ENCODE measurements around the gene SPIRE2. TPM values are rescaled to one million over a fixed set of nuclear protein-coding genes. Genes with fewer than 3 reads are reported as not detected.
"Not testable (repeated sequence)": the region's sequence is repeated elsewhere in the genome, so short reads cannot be mapped to it uniquely, and the experiment has no call there.

Gene SPIRE2
- total RNA-seq, 2 donors from 2014 or later, result 2.0 TPM; not detected in 1

- Histone ChIP-seq H3K9me3 (no peaks in the 10 kb centered on the region), H3K27me3 (replicated peaks; ENCODE audit: insufficient read depth) (no peaks in the 10 kb centered on the region), H3K27ac (no peak overlapping the region), H3K36me3 (no peaks in the 10 kb centered on the region), H3K4me1 (ENCODE audit: control insufficient read depth in 1 of 2, low read depth in 2 of 2) (peaks cover 4 to 5% of the 10 kb centered on the region in 2 donors), H3K4me3 (no peak overlapping the region)
- DNase-seq (ENCODE audit: low spot score) (no peak), ATAC-seq (ENCODE audit: insufficient number of reproducible peaks, low FRiP score, low read depth) (no peak)
- TF ChIP-seq, protein P1, sequence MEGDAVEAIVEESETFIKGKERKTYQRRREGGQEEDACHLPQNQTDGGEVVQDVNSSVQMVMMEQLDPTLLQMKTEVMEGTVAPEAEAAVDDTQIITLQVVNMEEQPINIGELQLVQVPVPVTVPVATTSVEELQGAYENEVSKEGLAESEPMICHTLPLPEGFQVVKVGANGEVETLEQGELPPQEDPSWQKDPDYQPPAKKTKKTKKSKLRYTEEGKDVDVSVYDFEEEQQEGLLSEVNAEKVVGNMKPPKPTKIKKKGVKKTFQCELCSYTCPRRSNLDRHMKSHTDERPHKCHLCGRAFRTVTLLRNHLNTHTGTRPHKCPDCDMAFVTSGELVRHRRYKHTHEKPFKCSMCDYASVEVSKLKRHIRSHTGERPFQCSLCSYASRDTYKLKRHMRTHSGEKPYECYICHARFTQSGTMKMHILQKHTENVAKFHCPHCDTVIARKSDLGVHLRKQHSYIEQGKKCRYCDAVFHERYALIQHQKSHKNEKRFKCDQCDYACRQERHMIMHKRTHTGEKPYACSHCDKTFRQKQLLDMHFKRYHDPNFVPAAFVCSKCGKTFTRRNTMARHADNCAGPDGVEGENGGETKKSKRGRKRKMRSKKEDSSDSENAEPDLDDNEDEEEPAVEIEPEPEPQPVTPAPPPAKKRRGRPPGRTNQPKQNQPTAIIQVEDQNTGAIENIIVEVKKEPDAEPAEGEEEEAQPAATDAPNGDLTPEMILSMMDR (IDR thresholded peaks at IDR 0.05), result no peak
Observed at GRCh38 chr16:89811321-89811720, 17.0 kb upstream of the SPIRE2 start.

GRCh38 chr16:89815639-89816348 is 12.5 kb upstream of the SPIRE2 start:
- no peak for ATAC-seq (ENCODE audit: insufficient number of reproducible peaks, low FRiP score, low read depth)
- DNase-seq (ENCODE audit: low spot score), result no peak
- H3K27me3 ChIP-seq (replicated peaks; ENCODE audit: insufficient read depth), result no peaks in the 10 kb centered on the region
- no peaks in the 10 kb centered on the region for H3K36me3 ChIP-seq
- peaks cover 5 to 9% of the 10 kb centered on the region in 2 donors for H3K4me1 ChIP-seq (ENCODE audit: control insufficient read depth in 1 of 2, low read depth in 2 of 2)
- peak overlapping the region; percentile 90 for H3K4me3 ChIP-seq
- TF ChIP-seq, protein P1 (IDR thresholded peaks at IDR 0.05), result no peak
- no peaks in the 10 kb centered on the region for H3K9me3 ChIP-seq
- no peak overlapping the region for H3K27ac ChIP-seq

GRCh38 chr16:89818851-89819403 is 9.3 kb upstream of the SPIRE2 start:
- H3K27ac ChIP-seq; H3K4me3 ChIP-seq; H3K27me3 ChIP-seq (replicated peaks; ENCODE audit: insufficient read depth); ATAC-seq (ENCODE audit: insufficient number of reproducible peaks, low FRiP score, low read depth); H3K4me1 ChIP-seq (ENCODE audit: control insufficient read depth in 1 of 2, low read depth in 2 of 2); H3K36me3 ChIP-seq; H3K9me3 ChIP-seq; DNase-seq (ENCODE audit: low spot score): not testable (repeated sequence)

DNA sequence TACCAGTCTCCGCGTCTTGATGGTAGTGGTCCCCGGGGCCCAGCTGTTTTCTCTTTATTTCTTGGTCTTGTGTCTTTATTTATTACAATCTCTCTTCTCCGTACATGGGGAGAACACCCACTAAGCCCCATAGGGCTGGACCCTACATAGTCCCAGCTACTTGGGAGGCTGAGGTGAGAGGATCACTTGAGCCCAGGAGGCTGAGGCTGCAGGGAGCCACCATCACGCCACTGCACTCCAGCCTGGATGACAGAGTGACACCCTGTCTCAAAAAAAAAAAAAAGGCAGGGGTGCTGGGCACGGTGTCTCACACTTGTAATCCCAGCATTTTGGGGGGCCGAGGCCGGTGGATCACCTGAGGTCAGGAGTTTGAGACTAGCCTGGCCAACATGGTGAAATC is 8.8 kb upstream of the SPIRE2 start:
- not testable (repeated sequence) for H3K4me3 ChIP-seq; H3K4me1 ChIP-seq (ENCODE audit: control insufficient read depth in 1 of 2, low read depth in 2 of 2)

GRCh38 chr16:89821438-89822187 is 6.7 kb upstream of the SPIRE2 start:
- no peaks in the 10 kb centered on the region for H3K27me3 ChIP-seq (replicated peaks; ENCODE audit: insufficient read depth)
- ATAC-seq (ENCODE audit: insufficient number of reproducible peaks, low FRiP score, low read depth) (no peak), DNase-seq (ENCODE audit: low spot score) (no peak)
- TF ChIP-seq, protein P1 (IDR thresholded peaks at IDR 0.05), result no peak
- no peak overlapping the region for H3K4me3 ChIP-seq
- no peak overlapping the region for H3K27ac ChIP-seq
- H3K4me1 ChIP-seq (ENCODE audit: control insufficient read depth in 1 of 2, low read depth in 2 of 2), result peaks cover 0 to 4% of the 10 kb centered on the region in 2 donors
- no peaks in the 10 kb centered on the region for H3K36me3 ChIP-seq
- H3K9me3 ChIP-seq, result no peaks in the 10 kb centered on the region

More for the DNA sequence above, 8.8 kb upstream of the SPIRE2 start:
- not testable (repeated sequence) for H3K27me3 ChIP-seq (replicated peaks; ENCODE audit: insufficient read depth); DNase-seq (ENCODE audit: low spot score); H3K9me3 ChIP-seq; H3K36me3 ChIP-seq; H3K27ac ChIP-seq; ATAC-seq (ENCODE audit: insufficient number of reproducible peaks, low FRiP score, low read depth)
